ENCODE data around the gene PSIP1. TPM values are rescaled to one million over a fixed set of nuclear protein-coding genes. Genes with fewer than 3 reads are reported as not detected.

PSIP1 gene
- 46.1 and 47.1 TPM in 2 replicates for total RNA-seq

GRCh38 chr9:15510789-15511575 is at the start of gene PSIP1:
Gene PSIP1 (minus strand): TSS chr9:15510970. CDS start chr9:15510188, 782 bp downstream.

GRCh38 chr9:15552636-15553527 is 42.1 kb upstream of the PSIP1 start, which contains the start of gene CCDC171:
Gene CCDC171 (plus strand): TSS chr9:15553043. CDS start chr9:15564089, 11,046 bp downstream.

GRCh38 chr9:15422372-15423230 is 88.2 kb downstream of the PSIP1 start, which contains the start of gene SNAPC3:
Gene SNAPC3 (plus strand): TSS chr9:15422876. CDS start chr9:15422880, 4 bp downstream.

Other genes with a start within 250 kb of the PSIP1 start
- gene TTC39B, start 203.8 kb downstream of the PSIP1 start, total RNA-seq = 1.9 and 3.6 TPM in 2 replicates
- gene SNAPC3, start 88.1 kb downstream of the PSIP1 start, total RNA-seq = 26.3 and 48.8 TPM in 2 replicates
- 0.56 and 0.81 TPM in 2 replicates for gene CCDC171, start 42.1 kb upstream of the PSIP1 start, total RNA-seq

Data from endothelial cell of coronary artery (primary cell).